NCI-H2081 (cell line): ENCODE results near the gene CACNA2D4.

ENCODE experiments used
- DNase-seq, 2 experiments: peaks; one replicate each; lab custom pipeline; 2025; lab: John Stamatoyannopoulos, UW

The CACNA2D4 gene

GRCh38 chr12:1870998-1871917, 47.2 kb downstream of the CACNA2D4 start:
- DNase-seq: no peak

- no peak for DNase-seq
Measured at GRCh38 chr12:1870086-1870485, 48.4 kb downstream of the CACNA2D4 start.

DNA sequence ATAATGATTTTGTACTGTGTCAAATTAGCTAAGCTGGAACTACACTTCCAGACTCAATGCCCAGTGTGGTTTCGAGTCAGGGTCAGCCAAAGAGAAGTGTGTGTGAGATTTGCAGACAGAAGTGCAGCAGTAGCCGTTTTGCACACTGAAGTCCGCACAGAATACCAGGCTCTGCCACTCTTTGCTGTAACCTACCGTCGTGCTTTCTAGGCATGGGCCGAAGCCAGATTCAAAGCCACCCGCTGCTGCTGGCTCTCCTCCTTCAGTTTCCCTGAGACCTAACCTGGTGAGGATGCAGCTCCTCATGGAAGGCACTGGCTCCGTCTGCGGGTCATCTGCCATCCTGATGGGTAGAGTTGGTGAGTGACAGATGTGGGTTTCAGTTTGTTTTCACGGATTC, 49.3 kb downstream of the CACNA2D4 start:
- no peak for DNase-seq

- DNase-seq: no peak
Measured at GRCh38 chr12:1865284-1865866, 53.1 kb downstream of the CACNA2D4 start.

GRCh38 chr12:1864867-1865266, 53.6 kb downstream of the CACNA2D4 start:
- no peak for DNase-seq

DNA sequence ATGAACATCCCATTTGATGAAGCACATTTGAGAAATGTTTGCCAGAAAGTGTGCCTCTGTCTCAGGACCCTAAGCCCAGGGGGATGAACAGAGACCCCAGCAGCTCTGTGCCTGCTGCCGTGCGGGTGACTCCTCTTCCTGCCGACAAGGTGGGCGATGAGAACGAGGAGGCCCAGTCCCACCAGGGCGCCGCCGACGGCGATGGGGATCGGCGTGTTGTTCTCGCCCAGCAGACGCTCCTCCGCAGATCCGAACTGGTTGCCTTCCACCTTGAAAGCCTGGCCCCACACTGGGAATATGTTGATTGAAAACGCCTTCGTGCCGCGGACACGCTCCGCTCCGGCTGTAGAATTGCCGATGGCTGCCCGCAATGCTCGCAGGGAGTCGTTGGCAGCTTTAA, 54.0 kb downstream of the CACNA2D4 start:
- no peak for DNase-seq

DNA sequence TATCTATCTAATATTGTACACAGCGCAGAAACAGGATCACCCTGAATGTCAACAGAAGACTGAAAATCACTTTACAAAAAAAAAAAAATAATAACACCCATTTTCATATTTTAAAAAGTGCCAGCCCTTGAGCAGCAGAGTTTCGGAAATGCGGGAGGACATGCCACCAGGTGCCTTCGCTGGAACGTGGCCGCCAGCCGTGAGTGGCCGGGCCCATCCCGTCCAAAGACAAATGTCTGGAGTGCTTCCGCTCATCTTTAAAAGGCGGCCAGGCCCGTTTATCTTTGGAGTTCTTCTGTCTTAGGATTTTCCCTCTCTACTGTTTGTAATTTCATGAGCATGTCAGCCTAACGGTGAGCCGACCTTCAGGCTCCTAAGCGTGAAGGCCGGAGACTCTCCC, 54.6 kb downstream of the CACNA2D4 start:
- no peak for DNase-seq

GRCh38 chr12:1862973-1863372, 55.5 kb downstream of the CACNA2D4 start:
- no peak for DNase-seq

- DNase-seq: no peak
Measured at GRCh38 chr12:1859643-1860042, 58.8 kb downstream of the CACNA2D4 start.

- DNase-seq: no peak
Measured at GRCh38 chr12:1858456-1858855, 60.0 kb downstream of the CACNA2D4 start.

DNA sequence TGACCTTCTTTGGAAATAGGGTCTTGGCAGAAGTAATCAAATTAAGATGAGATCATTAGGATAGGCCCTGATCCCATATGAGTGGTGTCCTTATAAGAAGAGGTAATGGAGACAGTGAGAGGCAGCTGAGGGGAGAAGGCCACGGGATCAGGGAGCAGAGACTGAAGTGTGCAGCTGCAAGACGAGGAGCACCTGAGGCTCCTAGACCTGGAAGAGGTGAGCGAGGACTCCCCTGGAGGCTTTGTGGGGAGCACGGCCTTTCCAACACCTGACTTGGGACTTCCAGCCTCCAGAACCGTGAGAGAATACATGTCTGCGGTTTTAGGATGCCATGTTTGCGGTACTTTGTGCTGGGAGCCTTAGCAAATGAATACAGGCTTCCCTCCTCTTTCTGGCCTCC, 60.6 kb downstream of the CACNA2D4 start:
- DNase-seq: no peak

DNA sequence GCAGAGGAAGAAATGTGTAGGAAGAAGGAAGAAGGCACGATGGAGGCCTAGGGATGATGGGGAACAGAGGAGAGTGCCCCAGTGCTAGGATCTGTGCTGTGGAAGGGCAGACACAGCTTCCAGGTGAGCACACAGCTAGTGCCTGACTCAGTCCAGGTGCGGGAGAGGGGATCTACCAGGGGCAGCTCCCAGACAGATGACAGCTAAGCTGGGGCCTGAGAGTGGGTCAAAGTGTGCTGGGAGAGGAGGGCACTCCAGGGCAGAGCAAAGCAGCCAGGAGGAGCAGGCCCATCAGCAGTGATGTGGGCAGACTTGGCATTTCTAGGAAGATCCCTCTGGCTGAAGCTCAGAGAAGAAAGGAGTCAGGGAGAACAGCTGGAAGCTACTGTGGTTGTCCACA, 61.4 kb downstream of the CACNA2D4 start:
- DNase-seq: no peak

GRCh38 chr12:1855241-1855640, 63.2 kb downstream of the CACNA2D4 start:
- DNase-seq: no peak

DNA sequence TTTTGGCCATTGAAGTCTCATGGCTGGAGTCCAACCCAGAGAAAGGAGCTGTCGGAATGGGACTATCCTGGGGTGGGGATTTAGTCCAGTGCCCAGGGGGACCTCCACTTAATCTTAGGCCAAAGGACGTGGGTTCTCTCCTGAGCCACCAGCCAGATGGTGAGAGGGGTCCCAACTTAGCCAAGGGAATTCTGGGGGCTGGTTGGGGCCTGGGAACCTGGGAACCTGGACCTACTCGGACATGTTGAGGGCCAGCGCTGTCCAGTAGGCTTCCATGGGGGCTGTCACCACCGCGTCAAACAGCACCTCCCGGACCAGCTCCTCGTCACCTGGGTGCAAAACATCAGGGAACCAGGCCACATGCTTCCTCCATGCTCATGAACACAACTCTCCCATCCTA, 64.7 kb downstream of the CACNA2D4 start:
- DNase-seq: no peak

DNA sequence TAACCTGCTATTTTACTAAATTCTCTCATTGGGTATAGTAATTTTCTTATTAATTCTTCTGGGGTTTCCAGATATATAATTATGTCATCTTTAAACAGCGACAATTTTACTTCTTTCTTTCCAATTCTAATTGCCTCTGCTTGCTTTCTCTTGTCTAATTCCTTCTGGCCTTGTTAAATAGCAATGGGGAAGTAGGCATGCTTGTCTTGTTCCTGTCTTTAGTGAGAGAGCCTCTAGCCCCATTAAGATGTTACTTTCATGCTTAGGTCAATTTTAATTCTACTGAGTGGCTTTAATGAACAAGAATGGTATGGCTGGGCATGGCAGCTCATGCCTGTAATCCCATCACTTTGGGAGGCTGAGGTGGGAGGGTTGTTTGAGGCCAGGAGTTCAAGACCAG, 66.4 kb downstream of the CACNA2D4 start:
- no peak for DNase-seq

- DNase-seq: no peak
Measured at GRCh38 chr12:1851151-1851701, 67.2 kb downstream of the CACNA2D4 start.

- no peak for DNase-seq
Measured at GRCh38 chr12:1848745-1849144, 69.7 kb downstream of the CACNA2D4 start.

DNA sequence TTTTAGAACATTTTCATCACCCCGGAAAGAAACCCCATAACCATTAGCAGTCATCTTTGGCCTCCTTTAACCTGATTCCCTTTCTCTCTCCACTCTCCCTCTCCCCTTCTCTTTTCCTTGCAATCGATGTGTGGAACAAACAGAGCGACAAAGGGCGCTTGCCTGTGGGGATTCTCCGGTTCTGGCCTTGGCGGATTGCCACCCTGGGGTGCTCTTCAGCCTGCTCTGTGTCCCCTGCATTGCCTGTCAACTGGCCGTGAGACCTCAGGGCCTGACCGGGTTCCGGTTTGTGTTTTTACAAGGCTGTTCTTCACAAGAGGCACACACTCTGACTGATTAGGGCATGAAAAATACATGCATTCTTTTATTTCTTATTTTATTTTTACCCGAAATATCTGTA, 70.3 kb downstream of the CACNA2D4 start:
- no peak for DNase-seq

DNA sequence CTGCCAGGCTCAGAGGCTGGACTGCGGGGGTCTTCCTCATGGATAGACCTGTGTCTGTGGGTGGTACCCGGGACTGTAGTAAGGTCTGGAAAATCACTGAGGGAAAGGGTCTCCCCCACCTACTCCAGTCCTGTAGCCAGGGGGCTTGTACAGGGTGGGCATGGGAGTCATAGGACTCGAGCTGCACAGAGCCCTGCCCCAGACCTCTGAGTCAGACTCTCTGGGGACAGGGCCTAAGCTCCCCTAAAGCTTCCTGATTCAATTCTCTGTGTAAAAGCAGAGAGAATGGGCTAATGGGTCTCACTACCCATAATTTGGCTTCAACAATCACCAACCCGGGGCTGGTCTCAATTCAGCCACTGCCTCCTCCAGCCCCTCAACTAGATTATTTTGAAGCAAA, 71.0 kb downstream of the CACNA2D4 start:
- DNase-seq: no peak

DNA sequence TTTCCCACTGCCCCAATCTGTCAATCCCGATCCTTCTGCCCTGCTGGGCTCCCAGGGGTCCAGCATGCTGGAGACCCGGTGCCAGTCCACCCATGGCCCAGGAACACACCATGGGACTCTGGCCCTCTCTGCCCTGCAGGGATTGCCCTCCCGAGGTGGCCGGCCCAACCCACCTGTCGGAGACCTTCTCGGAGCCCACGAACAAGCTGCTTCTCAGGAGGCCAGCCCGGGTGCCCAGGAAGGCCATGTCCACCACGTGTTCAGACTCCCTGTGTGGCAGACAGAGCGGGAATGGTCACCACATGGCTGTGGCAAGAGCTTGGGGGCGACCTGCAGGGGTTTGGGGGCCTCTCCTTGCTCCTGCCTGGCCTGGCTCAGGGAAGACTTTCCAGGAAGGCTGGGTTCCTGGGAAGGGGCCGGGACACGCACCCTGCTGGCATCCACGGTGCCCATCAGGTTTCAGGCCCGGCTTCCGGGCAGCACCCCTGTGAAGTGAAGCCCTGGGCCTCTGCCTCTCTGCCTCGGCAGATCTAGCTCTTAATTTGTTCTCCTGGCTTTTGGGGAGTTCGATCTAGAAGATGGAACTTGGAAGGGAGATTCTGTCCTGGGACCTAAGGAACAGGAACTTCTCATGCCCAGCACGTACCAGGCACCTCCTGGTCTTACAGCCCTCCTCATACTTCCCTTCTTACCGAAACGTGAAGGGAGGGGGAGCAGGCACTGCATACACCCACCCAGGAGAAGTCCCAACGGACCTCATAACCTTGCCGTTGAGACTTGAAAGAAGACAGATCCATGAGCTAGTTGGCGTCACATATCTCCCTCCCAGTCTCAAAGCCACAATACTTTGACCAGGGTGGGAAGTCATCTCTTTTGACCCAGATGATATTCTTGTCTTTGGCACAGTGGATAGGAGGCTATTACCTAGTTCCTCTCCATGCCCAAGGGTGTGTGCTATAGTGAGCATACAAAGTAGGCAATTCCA, 71.7 kb downstream of the CACNA2D4 start:
- no peak for DNase-seq

GRCh38 chr12:1845886-1846285, 72.6 kb downstream of the CACNA2D4 start:
- DNase-seq: no peak

DNA sequence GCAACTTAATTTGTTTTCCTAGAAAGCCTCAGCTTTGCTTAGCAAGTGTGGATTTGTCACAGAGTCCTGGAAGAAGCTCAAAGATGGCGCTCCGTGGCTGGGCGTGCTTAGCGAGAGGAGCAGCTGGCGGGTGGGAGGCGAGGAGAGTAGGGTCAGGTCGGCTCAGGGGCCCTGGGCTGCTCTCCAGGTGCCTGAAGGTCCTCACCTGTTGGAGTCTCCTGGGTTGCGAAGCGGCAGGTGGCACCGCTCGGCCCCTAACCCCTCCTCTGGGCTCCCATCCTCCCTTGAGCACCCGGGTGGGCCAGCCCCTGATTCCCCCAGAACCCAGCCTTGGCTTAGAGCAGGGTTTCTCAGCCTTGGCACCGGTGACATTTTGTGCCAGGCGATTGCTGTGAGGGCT, 73.0 kb downstream of the CACNA2D4 start:
- no peak for DNase-seq
